ENCODE measurements around the gene NEURL2.

The NEURL2 gene

GRCh38 chr20:45842169-45842812 lies 48.7 kb downstream of the NEURL2 start:
- TF ChIP-seq CTCF (IDR thresholded peaks at IDR 0.05; ENCODE audit: low read depth, low read length, missing control alignments): no peak
- H3K4me3 ChIP-seq (ENCODE audit: low read depth, low read length): no peak overlapping the region
- DNase-seq: no peak
- no peak overlapping the region for H3K27ac ChIP-seq
- peaks cover 33% of the 10 kb centered on the region for H3K36me3 ChIP-seq (replicated peaks)
- H3K27me3 ChIP-seq (replicated peaks): no peaks in the 10 kb centered on the region
- in situ Hi-C loops (cut with HindIII; ENCODE audit: low pct_ligation_motif_present, low sequenced_read_pairs): no loop called here

- in situ Hi-C loops (cut with HindIII; ENCODE audit: low pct_ligation_motif_present, low sequenced_read_pairs): no loop called here
- no peak for TF ChIP-seq CTCF (IDR thresholded peaks at IDR 0.05; ENCODE audit: low read depth, low read length, missing control alignments)
- no peak overlapping the region for H3K4me3 ChIP-seq (ENCODE audit: low read depth, low read length)
- H3K36me3 ChIP-seq (replicated peaks): peaks cover 28% of the 10 kb centered on the region
- H3K27me3 ChIP-seq (replicated peaks): no peaks in the 10 kb centered on the region
- DNase-seq: no peak
- H3K27ac ChIP-seq: no peak overlapping the region
Measured at GRCh38 chr20:45841407-45842129, 49.4 kb downstream of the NEURL2 start.

GRCh38 chr20:45840700-45841198 lies 50.3 kb downstream of the NEURL2 start:
- H3K36me3 ChIP-seq (replicated peaks): peaks cover 24% of the 10 kb centered on the region
- no peak for DNase-seq
- TF ChIP-seq CTCF (IDR thresholded peaks at IDR 0.05; ENCODE audit: low read depth, low read length, missing control alignments): no peak
- H3K27me3 ChIP-seq (replicated peaks): no peaks in the 10 kb centered on the region
- H3K4me3 ChIP-seq (ENCODE audit: low read depth, low read length): no peak overlapping the region
- in situ Hi-C loops (cut with HindIII; ENCODE audit: low pct_ligation_motif_present, low sequenced_read_pairs): no loop called here
- H3K27ac ChIP-seq: no peak overlapping the region

Data from brain microvascular endothelial cell (primary cell).